ENCODE results near the gene CAP1. TPM values are rescaled to one million over a fixed set of nuclear protein-coding genes. Genes with fewer than 3 reads are reported as not detected.

Gene CAP1
- total and polyA plus RNA-seq, 9 of the 15 experiments (the other 6 are each of a cell fraction or from before 2014, with no cell fraction given): 230 to 658 (median 281) TPM

GRCh38 chr1:40039757-40040510, 595 bp upstream of the CAP1 start (continued):
- TF ChIP-seq CREB5 (CRISPR knock-in tag; IDR thresholded peaks at IDR 0.05) (no peak), PML (IDR thresholded peaks at IDR 0.05; ENCODE audit: low read length) (peak; percentile 93; the same call in 1 of the 2 replicates), ZNF76 (CRISPR knock-in tag; IDR thresholded peaks at IDR 0.05; ENCODE audit: borderline replicate concordance) (0 out of 2 replicates have a peak, but pooled peaks have one; percentile 69), FUS (optimal IDR thresholded peaks at IDR 0.05; ENCODE audit: low read depth, low read length) (no peak), ZNF75A (CRISPR knock-in tag; IDR thresholded peaks at IDR 0.05) (no peak), TAF1 (IDR thresholded peaks at IDR 0.05; ENCODE audit: control insufficient read depth, extremely low read depth, insufficient read depth, low read length, severe bottlenecking) (peak; percentile 91), CBFA2T2 (conservative IDR thresholded peaks at IDR 0.05) (no peak), NFE2 (IDR thresholded peaks at IDR 0.05; ENCODE audit: low read depth) (no peak), CAMTA2 (CRISPR knock-in tag; conservative IDR thresholded peaks at IDR 0.05) (peak; percentile 84), NR2C1 (IDR thresholded peaks at IDR 0.05) (no peak), NR2C1 (tag; IDR thresholded peaks at IDR 0.05) (peak; percentile 31; the same call in 1 of the 2 replicates), THRB (CRISPR knock-in tag; conservative IDR thresholded peaks at IDR 0.05) (peak; percentile 91; the same call in 1 of the 2 replicates), E2F8 (IDR thresholded peaks at IDR 0.05; ENCODE audit: low read depth, partially characterized antibody) (peak; percentile 16), TSC22D4 (tag; IDR thresholded peaks at IDR 0.05) (no peak)
- TF ChIP-seq, protein P1, sequence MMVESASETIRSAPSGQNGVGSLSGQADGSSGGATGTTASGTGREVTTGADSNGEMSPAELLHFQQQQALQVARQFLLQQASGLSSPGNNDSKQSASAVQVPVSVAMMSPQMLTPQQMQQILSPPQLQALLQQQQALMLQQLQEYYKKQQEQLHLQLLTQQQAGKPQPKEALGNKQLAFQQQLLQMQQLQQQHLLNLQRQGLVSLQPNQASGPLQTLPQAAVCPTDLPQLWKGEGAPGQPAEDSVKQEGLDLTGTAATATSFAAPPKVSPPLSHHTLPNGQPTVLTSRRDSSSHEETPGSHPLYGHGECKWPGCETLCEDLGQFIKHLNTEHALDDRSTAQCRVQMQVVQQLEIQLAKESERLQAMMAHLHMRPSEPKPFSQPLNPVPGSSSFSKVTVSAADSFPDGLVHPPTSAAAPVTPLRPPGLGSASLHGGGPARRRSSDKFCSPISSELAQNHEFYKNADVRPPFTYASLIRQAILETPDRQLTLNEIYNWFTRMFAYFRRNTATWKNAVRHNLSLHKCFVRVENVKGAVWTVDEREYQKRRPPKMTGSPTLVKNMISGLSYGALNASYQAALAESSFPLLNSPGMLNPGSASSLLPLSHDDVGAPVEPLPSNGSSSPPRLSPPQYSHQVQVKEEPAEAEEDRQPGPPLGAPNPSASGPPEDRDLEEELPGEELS (CRISPR knock-in tag; IDR thresholded peaks at IDR 0.05; ENCODE audit: borderline replicate concordance): peak; percentile 84; the same call in 1 of the 2 replicates
- TF ChIP-seq, protein P2, sequence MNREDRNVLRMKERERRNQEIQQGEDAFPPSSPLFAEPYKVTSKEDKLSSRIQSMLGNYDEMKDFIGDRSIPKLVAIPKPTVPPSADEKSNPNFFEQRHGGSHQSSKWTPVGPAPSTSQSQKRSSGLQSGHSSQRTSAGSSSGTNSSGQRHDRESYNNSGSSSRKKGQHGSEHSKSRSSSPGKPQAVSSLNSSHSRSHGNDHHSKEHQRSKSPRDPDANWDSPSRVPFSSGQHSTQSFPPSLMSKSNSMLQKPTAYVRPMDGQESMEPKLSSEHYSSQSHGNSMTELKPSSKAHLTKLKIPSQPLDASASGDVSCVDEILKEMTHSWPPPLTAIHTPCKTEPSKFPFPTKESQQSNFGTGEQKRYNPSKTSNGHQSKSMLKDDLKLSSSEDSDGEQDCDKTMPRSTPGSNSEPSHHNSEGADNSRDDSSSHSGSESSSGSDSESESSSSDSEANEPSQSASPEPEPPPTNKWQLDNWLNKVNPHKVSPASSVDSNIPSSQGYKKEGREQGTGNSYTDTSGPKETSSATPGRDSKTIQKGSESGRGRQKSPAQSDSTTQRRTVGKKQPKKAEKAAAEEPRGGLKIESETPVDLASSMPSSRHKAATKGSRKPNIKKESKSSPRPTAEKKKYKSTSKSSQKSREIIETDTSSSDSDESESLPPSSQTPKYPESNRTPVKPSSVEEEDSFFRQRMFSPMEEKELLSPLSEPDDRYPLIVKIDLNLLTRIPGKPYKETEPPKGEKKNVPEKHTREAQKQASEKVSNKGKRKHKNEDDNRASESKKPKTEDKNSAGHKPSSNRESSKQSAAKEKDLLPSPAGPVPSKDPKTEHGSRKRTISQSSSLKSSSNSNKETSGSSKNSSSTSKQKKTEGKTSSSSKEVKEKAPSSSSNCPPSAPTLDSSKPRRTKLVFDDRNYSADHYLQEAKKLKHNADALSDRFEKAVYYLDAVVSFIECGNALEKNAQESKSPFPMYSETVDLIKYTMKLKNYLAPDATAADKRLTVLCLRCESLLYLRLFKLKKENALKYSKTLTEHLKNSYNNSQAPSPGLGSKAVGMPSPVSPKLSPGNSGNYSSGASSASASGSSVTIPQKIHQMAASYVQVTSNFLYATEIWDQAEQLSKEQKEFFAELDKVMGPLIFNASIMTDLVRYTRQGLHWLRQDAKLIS (CRISPR knock-in tag; IDR thresholded peaks at IDR 0.05): peak; percentile 98
